ENCODE results near the gene APBB1IP.
"Not testable (repeated sequence)": the region's sequence is repeated elsewhere in the genome, so short reads cannot be mapped to it uniquely, and the experiment has no call there.

APBB1IP gene

DNA sequence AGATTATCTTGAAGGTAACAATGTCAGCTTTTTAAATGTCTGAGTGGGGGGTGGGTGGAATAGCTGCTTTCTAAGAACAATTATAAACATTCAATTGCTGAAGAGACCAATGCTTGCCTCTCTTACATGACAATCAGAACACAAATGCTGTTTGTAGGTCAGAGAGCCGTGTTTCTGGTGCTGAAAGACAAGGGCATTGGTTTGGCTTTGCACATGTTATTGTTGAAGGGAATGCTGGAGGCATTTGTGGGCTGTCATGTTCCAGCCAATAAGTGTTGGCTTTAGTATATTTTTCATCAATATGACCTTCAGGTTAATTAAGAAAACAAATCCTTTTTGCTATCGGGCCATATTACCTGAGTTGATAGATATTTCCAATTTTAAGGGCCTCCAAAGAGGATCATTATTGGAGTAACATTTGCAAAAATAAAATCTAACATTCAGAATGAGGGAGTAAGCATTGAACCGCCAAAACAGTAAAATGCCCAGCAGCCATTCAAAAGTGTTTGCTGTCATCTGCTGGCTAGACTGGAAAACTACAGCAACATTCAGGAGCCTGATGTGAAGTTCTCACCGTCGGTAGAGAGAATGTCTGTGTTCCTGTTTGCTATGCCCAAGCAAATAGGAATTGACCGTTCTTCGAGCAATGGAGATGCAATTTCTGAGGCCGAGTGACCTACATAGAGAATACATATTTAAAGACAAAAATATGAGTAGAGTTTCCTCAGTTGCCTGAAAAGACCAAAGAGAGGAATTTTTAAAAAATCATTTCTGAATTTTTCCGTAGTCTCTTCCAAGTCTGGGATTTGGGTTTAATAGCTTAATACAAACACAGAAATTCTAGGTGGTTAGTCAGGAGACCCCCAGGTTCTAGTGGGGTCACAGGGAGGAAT is 118.9 kb downstream of the APBB1IP start:
- DNase-seq (ENCODE audit: low read depth in 2 of 2): no peak

DNA sequence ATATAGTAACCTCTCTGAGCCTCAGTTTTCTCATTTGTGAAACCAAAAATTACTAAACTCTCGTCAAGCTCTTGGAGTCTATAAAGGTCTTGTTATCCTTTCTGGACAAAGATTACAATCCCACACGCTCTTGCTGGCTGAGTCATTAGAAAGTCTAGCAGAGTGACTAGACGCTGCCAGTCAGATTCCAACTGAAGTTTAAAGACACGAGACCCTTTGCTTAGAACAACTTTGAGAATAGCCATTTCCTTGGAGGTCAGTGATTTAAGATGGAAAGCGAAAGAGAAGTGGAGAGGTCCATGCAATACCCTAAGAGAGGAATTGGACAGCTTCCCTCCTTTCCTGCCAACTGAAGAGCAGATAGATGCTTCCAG is 119.5 kb downstream of the APBB1IP start:
- no peak for DNase-seq (ENCODE audit: low read depth in 2 of 2)

DNA sequence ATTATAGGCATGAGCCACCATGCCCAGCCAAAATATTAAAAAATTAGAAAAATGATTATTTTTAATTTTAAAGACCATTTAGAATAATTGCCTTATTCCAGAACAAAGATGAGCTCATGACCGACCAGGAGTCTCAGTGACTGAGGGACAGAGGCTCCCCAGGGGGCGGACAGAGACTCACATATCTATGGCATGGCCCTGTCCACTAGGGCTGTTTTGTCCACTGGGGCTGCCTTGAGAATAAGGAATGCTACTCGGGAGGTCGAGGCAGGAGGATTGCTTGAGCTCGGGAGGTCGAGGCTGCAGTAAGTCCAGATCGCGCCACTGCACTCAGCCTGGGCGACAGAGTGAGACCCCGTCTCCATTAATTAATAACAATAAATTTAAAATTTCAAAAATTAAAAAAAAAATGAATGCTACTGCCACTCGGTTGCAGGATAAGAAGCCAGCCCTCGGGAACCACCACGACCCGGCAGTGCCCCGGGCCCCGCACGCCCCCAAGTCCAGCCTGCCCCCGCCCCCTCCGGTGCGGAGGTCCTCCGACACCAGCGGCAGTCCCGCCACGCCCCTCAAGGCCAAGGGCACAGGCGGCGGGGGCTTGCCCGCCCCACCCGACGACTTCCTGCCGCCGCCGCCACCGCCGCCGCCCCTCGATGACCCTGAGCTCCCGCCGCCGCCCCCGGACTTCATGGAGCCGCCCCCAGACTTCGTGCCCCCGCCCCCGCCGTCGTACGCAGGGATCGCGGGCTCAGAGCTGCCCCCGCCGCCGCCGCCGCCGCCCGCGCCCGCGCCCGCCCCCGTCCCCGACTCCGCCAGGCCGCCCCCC is 128.6 kb downstream of the APBB1IP start:
- no peak for DNase-seq (ENCODE audit: low read depth in 2 of 2)

DNA sequence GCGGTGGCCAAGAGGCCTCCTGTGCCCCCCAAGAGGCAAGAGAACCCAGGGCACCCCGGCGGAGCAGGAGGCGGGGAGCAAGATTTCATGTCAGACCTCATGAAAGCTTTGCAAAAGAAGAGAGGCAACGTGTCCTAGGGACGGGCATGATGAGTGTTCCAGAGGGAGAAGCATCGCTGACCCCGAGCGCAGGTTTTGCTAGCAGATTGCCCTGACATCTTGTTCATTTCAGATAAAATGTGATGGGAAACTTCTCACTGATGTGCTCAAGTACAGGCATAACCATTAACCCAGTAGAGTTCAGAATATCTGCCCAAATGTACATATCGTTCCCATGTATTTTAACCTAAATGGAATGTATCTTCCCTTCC is 129.2 kb downstream of the APBB1IP start:
- no peak for DNase-seq (ENCODE audit: low read depth in 2 of 2)

DNA sequence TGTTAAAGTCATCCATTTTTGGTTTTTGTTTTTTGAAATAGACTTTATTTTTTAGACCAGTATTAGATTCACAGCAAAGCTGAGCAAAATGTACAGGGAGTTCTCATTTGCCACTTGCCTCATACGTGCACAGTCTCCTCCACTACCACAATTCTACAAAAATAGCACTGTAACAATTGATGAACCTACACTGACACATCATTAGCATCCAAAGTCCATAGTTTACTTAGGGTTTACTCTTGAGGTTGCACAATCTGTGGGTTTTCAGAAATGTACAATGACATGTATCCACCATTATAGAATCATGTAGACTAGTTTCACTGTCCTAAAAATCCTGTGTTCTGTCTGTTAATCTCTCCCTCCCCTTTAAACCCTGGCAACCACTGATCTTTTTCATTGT is 133.5 kb downstream of the APBB1IP start:
- DNase-seq (ENCODE audit: low read depth in 2 of 2): no peak

DNA sequence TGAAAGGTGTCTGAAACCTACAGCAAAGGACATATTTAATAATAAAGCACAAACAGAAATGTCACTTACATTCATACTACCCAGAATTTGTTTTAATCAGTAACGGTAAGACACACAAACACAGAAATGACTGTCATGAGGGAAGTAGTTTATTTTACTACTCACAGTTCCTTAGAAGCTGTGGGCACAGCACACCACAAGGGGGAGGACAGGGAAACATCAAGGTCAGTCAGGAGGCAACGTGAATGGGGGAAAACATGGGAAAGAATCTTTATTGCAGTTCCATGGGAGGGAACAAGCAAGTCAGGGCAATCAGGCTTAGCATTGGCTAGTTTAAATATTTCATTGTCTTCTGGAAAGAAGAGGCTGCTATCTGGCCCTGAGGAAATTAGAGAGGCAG is 135.5 kb downstream of the APBB1IP start:
- DNase-seq (ENCODE audit: low read depth in 2 of 2): no peak

DNA sequence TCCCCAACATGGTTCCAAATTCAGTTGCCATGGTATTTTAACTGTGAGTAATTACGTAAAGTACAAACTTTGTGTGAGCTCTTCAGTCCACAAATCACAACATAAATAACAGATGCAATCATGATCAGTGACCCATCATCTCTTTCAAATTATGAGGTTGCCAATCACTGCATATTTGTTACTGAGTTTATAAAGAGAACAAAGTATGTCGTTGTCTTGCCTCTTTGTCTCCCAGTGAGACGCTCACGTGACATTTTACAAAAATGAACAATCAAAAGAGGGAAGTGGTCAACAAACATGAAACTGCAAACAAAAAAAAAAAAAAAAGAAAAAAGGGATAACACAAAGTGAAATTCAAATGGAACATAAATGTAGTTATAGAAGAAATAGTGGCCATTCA is 136.6 kb downstream of the APBB1IP start:
- DNase-seq (ENCODE audit: low read depth in 2 of 2): no peak

DNA sequence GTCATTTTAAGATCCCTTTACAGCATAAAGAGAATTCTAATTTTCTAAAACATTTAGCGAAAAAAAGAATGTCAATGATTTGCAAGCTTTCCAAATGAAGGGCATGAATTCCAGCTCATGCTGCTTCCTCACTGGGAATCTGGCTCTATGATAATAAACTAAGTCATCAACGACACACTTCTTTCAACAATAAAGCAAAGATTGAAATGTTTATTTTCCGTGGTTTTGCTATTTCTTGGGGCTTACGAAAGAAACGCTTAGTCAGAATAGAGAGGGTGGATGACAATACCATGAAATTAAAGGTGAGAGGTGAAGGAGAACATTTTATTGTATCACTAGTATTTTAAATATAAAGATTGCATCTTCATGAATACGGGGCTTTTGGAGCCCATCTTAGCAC is 140.2 kb downstream of the APBB1IP start:
- not testable (repeated sequence) for DNase-seq (ENCODE audit: low read depth in 2 of 2)

DNA sequence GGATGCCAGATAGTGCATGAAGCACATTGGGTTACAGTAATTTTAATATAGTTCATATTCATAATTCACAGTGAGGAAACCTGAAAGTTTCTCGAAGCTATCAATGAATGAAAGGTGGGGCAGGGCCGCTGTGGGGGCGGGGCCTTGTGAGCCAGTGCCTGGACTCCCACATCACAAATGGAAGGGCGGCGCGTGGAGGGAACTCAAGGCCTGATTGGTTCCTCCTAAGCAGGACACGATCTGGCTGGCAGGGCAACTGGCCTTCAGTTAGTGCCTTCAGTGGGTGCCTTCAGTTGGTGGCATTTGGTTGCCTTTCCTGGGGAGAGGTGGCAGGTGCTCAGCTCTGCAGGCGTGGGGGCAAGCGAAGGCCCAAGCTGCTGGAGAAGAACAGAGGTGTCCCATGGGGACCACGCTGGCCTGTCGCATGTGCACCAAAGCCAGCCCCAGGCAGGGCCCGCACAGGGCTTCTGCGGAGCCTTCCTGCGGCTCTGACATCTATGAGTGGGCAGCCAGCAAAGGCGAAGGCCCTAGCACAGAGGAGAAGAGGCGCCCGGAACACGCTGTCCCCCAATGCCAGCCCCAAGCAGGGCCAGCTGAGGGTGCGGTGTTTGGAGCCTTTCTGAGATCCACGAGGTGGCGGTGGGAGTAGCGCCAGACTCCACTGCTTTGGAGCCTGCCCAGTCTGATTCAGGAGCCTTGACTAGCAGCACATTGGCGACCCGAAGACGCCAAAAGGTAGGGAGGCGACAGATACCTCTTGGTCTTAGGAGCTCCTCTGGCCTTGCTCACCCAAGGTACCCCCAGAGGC is 141.3 kb downstream of the APBB1IP start:
- DNase-seq (ENCODE audit: low read depth in 2 of 2): no peak

DNA sequence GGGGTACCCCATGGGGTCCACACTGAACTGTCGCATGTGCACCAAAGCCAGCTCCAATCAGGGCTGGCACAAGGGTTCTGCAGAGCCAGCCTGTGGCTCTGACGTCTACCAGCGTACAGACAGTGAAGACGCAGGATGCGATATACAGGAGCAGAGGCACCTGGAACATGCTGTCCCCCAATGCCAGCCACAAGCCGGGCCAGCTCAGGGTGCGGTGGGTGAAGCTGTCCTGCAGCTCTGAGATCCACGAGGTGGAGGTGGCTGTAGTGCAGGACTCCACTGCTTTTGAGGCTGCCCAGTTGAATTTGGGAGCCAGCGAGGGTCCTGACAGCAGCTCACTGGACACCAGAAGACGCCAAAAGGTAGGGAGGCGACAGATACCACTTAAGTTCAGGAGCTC is 148.1 kb downstream of the APBB1IP start:
- no peak for DNase-seq (ENCODE audit: low read depth in 2 of 2)

DNA sequence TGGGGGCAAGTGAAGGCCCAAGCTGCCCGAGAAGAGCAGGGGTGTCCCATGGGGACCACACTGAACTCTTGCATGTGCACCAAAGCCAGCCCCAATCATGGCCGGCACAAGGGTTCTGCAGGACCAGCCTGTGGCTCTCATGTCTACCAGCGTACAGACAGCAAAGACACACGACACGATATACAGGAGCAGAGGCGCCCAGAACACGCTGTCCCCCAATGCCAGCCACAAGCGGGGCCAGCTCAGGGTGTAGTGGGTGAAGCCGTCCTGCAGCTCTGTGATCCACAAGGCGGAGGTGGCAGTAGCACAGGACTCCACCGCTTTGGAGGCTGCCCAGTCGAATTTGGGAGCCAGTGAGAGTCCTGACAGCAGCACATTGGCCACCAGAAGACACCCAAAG is 150.5 kb downstream of the APBB1IP start:
- DNase-seq (ENCODE audit: low read depth in 2 of 2): no peak

DNA sequence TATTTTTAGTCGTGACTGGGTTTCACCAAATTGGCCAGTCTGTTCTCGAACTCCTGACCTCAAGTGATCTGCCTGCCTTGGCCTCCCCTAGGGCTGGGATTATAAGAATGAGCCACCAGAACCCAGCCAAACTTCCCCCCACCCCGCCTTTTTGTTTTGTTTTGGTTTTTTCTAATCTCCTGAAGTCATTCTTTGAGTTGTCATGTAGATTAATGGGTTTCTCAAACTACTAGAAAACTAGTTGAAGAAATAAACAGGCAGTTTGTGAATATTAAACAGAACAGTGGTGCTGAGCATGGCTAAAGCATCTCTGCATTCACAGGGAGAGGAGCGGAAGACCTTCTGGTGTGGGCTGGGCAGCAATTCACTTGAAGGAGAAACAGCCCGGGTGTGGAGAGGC is 151.7 kb downstream of the APBB1IP start:
- DNase-seq (ENCODE audit: low read depth in 2 of 2): not testable (repeated sequence)

DNA sequence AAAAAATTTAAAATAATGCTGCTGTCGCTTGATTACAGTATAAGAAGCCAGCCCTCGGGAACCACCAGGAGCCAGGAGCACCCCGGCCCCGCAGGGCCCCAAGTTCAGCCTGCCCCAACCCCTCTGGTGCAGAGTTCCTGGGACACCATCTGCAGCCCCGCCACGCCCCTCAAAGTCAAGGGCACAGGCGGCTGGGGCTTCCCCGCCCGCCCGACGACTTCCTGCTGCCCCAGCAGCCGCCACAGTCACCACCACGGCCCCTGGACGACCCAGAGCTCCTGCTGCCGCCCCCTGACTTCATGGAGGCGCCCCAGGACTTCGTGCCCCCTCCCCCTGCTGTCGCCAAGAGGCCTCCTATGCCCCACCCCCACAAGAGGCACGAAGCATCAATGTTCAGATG is 155.8 kb downstream of the APBB1IP start:
- DNase-seq (ENCODE audit: low read depth in 2 of 2): no peak

DNA sequence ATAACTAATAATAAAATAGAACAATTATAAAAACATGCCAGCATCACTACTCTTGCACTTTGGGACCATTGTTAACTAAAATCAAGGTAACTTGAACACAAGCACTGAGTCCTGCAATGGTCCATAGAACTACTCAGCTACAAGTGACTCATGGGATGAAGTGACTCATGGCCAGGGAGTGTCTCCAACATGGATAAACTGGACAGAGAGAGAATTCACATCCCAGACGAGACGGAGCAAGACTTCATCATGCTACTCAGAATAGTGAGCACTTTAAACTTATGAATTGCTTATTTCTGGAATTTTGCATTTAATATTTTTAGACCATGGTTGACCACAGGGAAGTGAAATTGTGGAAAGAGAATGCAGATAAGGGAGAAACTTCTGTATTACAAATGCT is 165.1 kb downstream of the APBB1IP start:
- not testable (repeated sequence) for DNase-seq (ENCODE audit: low read depth in 2 of 2)

DNA sequence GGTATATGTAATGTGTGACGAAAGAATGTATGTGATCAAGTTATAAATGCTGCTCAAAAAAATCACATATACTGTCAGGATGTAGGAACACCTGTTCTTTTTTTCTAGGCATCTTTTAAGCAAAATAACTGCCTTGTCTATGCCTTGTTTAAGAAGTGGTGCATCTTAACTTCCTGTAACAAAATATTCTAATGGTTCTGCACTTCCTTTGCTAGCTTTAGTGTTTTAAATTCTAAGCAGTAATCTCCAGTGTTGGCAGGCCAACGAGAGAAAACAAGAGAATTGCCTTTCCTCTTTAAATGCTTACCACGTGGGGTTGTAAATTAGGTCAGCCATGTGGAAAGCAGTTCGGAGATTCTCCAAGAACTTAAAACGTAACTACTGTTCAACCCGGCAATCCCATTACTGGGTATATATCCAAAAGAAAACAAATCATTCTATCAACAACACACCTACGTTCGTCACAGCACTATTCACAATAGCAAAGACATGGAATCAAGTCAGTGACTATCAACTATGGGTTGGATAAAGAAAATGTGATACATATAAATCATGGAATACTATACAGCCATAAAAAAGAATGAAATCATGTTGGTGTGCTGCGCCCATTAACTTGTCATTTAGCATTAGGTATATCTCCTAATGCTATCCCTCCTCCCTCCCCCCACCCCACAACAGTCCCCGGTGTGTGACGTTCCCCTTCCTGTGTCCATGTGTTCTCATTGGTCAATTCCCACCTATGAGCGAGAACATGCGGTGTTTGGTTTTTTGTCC is 166.4 kb downstream of the APBB1IP start:
- not testable (repeated sequence) for DNase-seq (ENCODE audit: low read depth in 2 of 2)

DNA sequence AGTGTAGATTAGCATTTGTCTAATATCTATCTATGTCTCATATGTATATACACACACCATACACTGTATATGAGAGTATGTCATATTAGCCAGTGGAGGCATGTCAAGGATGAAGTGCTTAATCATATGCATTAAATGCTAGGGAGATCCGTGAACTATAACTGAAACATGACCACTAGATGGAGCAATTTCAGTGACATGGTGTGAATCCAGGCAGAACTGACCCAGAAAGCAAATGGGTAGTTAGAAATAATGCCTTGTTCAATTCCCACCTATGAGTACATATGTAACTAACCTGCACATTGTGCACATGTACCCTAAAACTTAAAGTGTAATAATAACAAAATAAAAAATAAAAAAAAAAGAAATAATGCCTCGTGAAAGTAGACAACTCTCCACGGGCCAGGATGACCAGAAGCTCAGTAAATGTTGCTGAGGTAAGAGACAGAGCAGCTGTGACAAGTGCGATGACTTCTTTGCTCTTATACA is 168.3 kb downstream of the APBB1IP start:
- not testable (repeated sequence) for DNase-seq (ENCODE audit: low read depth in 2 of 2)

DNA sequence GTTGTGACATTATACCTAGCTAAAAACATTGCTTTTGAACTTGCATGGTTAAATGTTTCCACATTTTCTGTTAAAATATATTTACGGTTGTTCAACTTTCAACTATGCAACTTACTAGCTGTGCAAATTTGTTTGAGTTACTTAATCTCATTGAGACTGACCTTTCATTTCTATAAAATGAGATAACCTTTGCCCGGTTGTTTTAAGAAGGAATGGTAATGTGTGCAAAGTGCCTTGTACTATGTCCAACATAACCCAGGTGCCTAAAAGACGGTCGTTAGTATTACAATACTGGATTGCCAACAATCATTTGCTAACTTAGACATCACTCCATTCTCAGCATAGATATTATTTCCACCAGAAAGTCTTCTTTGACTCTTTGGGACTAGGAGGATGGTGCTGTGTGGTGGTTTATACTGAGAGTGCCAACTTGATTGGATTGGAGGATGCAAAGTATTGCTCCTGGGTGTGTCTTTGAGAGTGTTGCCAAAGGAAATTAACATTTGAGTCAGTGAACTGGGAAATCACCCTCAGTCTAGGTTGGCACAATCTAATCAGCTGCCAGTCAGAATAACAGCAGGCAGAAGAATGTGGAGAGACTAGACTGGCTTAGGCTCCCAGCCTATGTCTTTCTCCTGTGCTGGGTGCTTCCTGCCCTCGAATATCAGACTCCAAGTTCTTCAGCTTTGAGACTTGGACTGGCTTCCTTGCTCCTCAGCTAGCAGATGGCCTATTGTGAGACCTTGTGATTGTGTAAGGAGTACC is 174.2 kb downstream of the APBB1IP start:
- DNase-seq (ENCODE audit: low read depth in 2 of 2): no peak

All from stimulated activated CD8-positive, alpha-beta memory T cell treated with anti-CD3 and anti-CD28 coated beads, Interleukin-2, amount 100 ng/mL, for 1 hour (primary cell).